HepG2 (cell line): Measurements from ENCODE around the gene PVR. TPM values are rescaled to one million over a fixed set of nuclear protein-coding genes. Genes with fewer than 3 reads are reported as not detected.

Experiments used
- ATAC-seq: fragments of 200-7000 bp; cut with Tn5 transposase; 3 replicates; pipeline ENCODE4 v1.9.1; 2020; ENCODE audit warnings: mild to moderate bottlenecking, moderate library complexity
- BruUV-seq: library from RNA; stranded (reverse); fragments of 400-500 nt; replicated peaks from 2 replicates; lab custom pipeline; 2021; lab: Mats Ljungman, UMichigan
- CTCF ChIA-PET: fragments of 300-600 bp; formaldehyde crosslinking; extraction: SDS; loops from one replicate; lab custom pipeline; 2021; ENCODE audit warnings: low total read pairs, inconsistent platforms, low intra/inter-chr PET ratio; lab: Yijun Ruan, JAX
- POLR2A ChIA-PET: fragments of 350-600 bp; sonication (Branson Sonifier 250); formaldehyde crosslinking; loops from one replicate; lab custom pipeline; 2020; ENCODE audit warnings: antibody characterized with exemption, inconsistent platforms; lab: Yijun Ruan, JAX
- DNase-seq: peaks from one replicate; pipeline ENCODE4 v3.0.0-alpha.2; 2015; ENCODE audit warnings: low spot score
- FAIRE-seq: peaks from 3 replicates; lab custom pipeline; 2011; peaks lifted over from hg19 to GRCh38; lab: Jason Lieb, UNC
- H2AFZ ChIP-seq: one replicate; pipeline ENCODE4 v1.6.1; 2011; ENCODE audit warnings: low read length, inconsistent platforms
- H3K27ac ChIP-seq: fragments of 300-600 bp; 3 replicates; pipeline ENCODE4 v1.8.0; 2011; ENCODE audit warnings: mixed run types, mild to moderate bottlenecking, mixed read lengths, low read length, inconsistent platforms; ENCODE audit not compliant: insufficient read depth; ENCODE audit errors: extremely low read length
- H3K27me3 ChIP-seq, 2 experiments: fragments of 200-600 bp in 1 of 2; 2 replicates in 1 of 2; 3 replicates in 1 of 2; pipeline versions ENCODE4 v1.6.0 to v1.8.0; 2011; ENCODE audit warnings: low read length in 2 of 2, mild to moderate bottlenecking in 2 of 2, moderate library complexity in 2 of 2, inconsistent platforms in 1 of 2; ENCODE audit not compliant: insufficient read depth in 2 of 2, control insufficient read depth in 1 of 2
- H3K36me3 ChIP-seq, 2 experiments: fragments of 200-600 bp in 1 of 2; replicated peaks in 1 of 2; 2 replicates in 1 of 2; 3 replicates in 1 of 2; pipeline versions ENCODE4 v1.5.1 to v1.8.0; 2011; ENCODE audit warnings: low read length in 2 of 2, inconsistent platforms in 1 of 2; ENCODE audit not compliant: insufficient read depth in 2 of 2, control insufficient read depth in 1 of 2
- H3K4me1 ChIP-seq: 2 replicates; pipeline ENCODE4 v1.5.1; 2012; ENCODE audit warnings: low read length, inconsistent platforms; ENCODE audit not compliant: insufficient read depth
- H3K4me2 ChIP-seq: 2 replicates; pipeline ENCODE4 v1.6.0; 2011; ENCODE audit warnings: low read depth, low read length, inconsistent platforms
- H3K4me3 ChIP-seq, 3 experiments: fragments of 200-600 bp in 1 of 3; sonication (generic), shearing (Covaris generic) in 1 of 3; replicated peaks in 1 of 3; 2 replicates each; pipeline ENCODE4 v1.5.1; 2011 to 2016; ENCODE audit warnings: low read length in 3 of 3, inconsistent platforms in 2 of 3, low read depth in 2 of 3, mild to moderate bottlenecking in 2 of 3, control low read depth in 1 of 3, mixed read lengths in 1 of 3; ENCODE audit not compliant: insufficient read depth in 1 of 3
- H3K79me2 ChIP-seq: one replicate; pipeline ENCODE4 v1.6.1; 2011; ENCODE audit warnings: low read length, inconsistent platforms; ENCODE audit not compliant: insufficient read depth
- H3K9ac ChIP-seq: 2 replicates; pipeline ENCODE4 v1.6.0; 2011; ENCODE audit warnings: mild to moderate bottlenecking, low read depth, low read length, inconsistent platforms; ENCODE audit not compliant: insufficient read depth
- H3K9me3 ChIP-seq: 2 replicates; pipeline ENCODE4 v1.5.1; 2012; ENCODE audit warnings: mild to moderate bottlenecking, low read length
- H4K20me1 ChIP-seq: 2 replicates; pipeline ENCODE4 v1.6.0; 2011; ENCODE audit warnings: inconsistent platforms, mild to moderate bottlenecking, low read length, moderate library complexity; ENCODE audit not compliant: insufficient read depth
- AHDC1 ChIP-seq: sonication (generic); formaldehyde crosslinking; IDR thresholded peaks from 2 replicates; pipeline ENCODE4 v1.5.1; 2020; ENCODE audit warnings: mild to moderate bottlenecking, missing genetic modification reagents, borderline replicate concordance
- ELF1 ChIP-seq: sonication (generic); formaldehyde crosslinking; IDR thresholded peaks from 2 replicates; pipeline ENCODE4 v1.4.0; 2020; ENCODE audit warnings: missing genetic modification reagents
- HDAC1 ChIP-seq: sonication (generic); formaldehyde crosslinking; IDR thresholded peaks from 2 replicates; pipeline ENCODE4 v1.5.1; 2020; ENCODE audit warnings: mild to moderate bottlenecking, missing genetic modification reagents
- MYNN ChIP-seq: sonication (generic); formaldehyde crosslinking; IDR thresholded peaks from 2 replicates; pipeline ENCODE4 v1.4.0; 2020; ENCODE audit warnings: mild to moderate bottlenecking, low read depth, missing genetic modification reagents
- TERF1 ChIP-seq: sonication (generic); formaldehyde crosslinking; IDR thresholded peaks from 2 replicates; pipeline ENCODE4 v1.8.0; 2022; ENCODE audit warnings: mild to moderate bottlenecking, missing genetic modification reagents, moderate library complexity
- ZNF784 ChIP-seq: sonication (generic); formaldehyde crosslinking; IDR thresholded peaks from 2 replicates; pipeline ENCODE4 v1.5.1; 2020; ENCODE audit warnings: missing genetic modification reagents, mild to moderate bottlenecking, borderline replicate concordance
- ZSCAN22 ChIP-seq: sonication (generic); formaldehyde crosslinking; IDR thresholded peaks from 2 replicates; pipeline ENCODE4 v1.4.0; 2020; ENCODE audit warnings: mild to moderate bottlenecking, missing genetic modification reagents
- WGBS: methylation state at CpG from one replicate; pipeline ENCODE4 v1.1.6; 2017; ENCODE audit warnings: low lambda C conversion rate; 5-methylcytosine and 5-hydroxymethylcytosine counted together
- in situ Hi-C: cut with HindIII; loops from 2 replicates; pipeline ENCODE4 v1.10.0; 2017; ENCODE audit warnings: low pct_unique_long_range_greater_than_20kb; ENCODE audit not compliant: extremely low pct_ligation_motif_present
- intact Hi-C: fragments of 100-400 bp; cut with micrococcal nuclease; formaldehyde crosslinking; loops from one replicate; pipeline ENCODE4 v1.10.0; 2022; ENCODE audit not compliant: unreplicated experiment
- polyA plus RNA-seq, 8 experiments: library from polyadenylated mRNA; depleted of rRNA in 3 of 8; stranded (reverse) in 7 of 8; unstranded in 1 of 8; fragments of >200 nt; fragmentation: Illumina TruSeq in 4 of 8; extraction: Trizol in 4 of 8; gene quantifications; 2 replicates each; pipeline versions ENCODE4 v1.2.1 to v1.2.3, GENCODE V29; 2011 to 2016; ENCODE audit warnings: low read depth in 4 of 8, missing spikeins in 1 of 8, mixed read lengths in 1 of 8; ENCODE audit not compliant: insufficient read depth in 1 of 8
- total RNA-seq, 5 experiments: library from RNA; depleted of rRNA; stranded (reverse); fragments of >200 nt; fragmentation: Illumina TruSeq; extraction: Trizol; gene quantifications; 2 replicates each; pipeline ENCODE4 v1.2.3, GENCODE V29; 2016; ENCODE audit warnings: low read depth in 1 of 5

PVR gene
- total and polyA plus RNA-seq, 2 of the 13 experiments (the other 11 are each of a cell fraction or from before 2014, with no cell fraction given), result 43.4 to 46.6 TPM

GRCh38 chr19:44662691-44663385 lies 19.1 kb downstream of the PVR start (continued):
- TF ChIP-seq AHDC1 (CRISPR knock-in tag), result no peak

GRCh38 chr19:44663996-44664395 lies 20.3 kb downstream of the PVR start:
- H3K4me3 ChIP-seq, result no peak overlapping the region
- CTCF ChIA-PET, result no interaction called here
- no peaks in the 10 kb centered on the region for H3K79me2 ChIP-seq
- in situ Hi-C loops (no loop called here), intact Hi-C loops (no loop called here)
- no peak overlapping the region for H3K4me2 ChIP-seq
- 0 out of 2 replicates have a peak, but pooled peaks cover 4% of the 10 kb centered on the region for H4K20me1 ChIP-seq
- ATAC-seq (no peak), FAIRE-seq (no peak), DNase-seq (no peak)
- peaks cover 25 to 43% of the 10 kb centered on the region in 2 experiments for H3K36me3 ChIP-seq
- POLR2A ChIA-PET, result interaction anchor here (0.9 to 1.3 kb wide), 3 partner anchors 9 to 81 kb away, joined by 3 read pairs; no protein-coding TSS in a partner anchor
- H3K27me3 ChIP-seq, result no peaks in the 10 kb centered on the region
- H3K9ac ChIP-seq, result no peak overlapping the region
- no peak overlapping the region for H2AFZ ChIP-seq
- WGBS, result 94% methylated on average over 5 of the region's 5 CpGs
- H3K9me3 ChIP-seq, result no peaks in the 10 kb centered on the region
- H3K27ac ChIP-seq, result no peak overlapping the region
- peaks cover 3% of the 10 kb centered on the region for H3K4me1 ChIP-seq
- BruUV-seq, result no TSS peak
- TF ChIP-seq MYNN (CRISPR knock-in tag) (no peak), HDAC1 (CRISPR knock-in tag) (no peak), TERF1 (CRISPR knock-in tag) (no peak), ELF1 (no peak), ZSCAN22 (CRISPR knock-in tag) (no peak), ZNF784 (CRISPR knock-in tag) (no peak)
